H1 (cell line): ENCODE results near the gene UBN1. TPM values are rescaled to one million over a fixed set of nuclear protein-coding genes. Genes with fewer than 3 reads are reported as not detected.

Source experiments
- ASH2L ChIP-seq: fragments of 200-600, 300-600 bp; sonication (generic); IDR thresholded peaks from one replicate; pipeline ENCODE4 v1.7.1; 2017; ENCODE audit warnings: low read length
- CHD2 ChIP-seq: IDR thresholded peaks from 2 replicates; pipeline ENCODE4 v1.6.1; 2012; ENCODE audit warnings: low read length, improper control_type of control experiment
- CREB1 ChIP-seq: IDR thresholded peaks from 2 replicates; pipeline ENCODE4 v1.6.1; 2012; ENCODE audit warnings: inconsistent platforms
- EGR1 ChIP-seq: IDR thresholded peaks from 2 replicates; pipeline ENCODE4 v1.6.1; 2011; ENCODE audit warnings: low read depth, low read length, borderline replicate concordance
- FOSL1 ChIP-seq: IDR thresholded peaks from 2 replicates; pipeline ENCODE4 v1.6.1; 2011; ENCODE audit warnings: mild to moderate bottlenecking, low read depth, low read length, moderate library complexity; ENCODE audit not compliant: insufficient read depth
- JUN ChIP-seq: IDR thresholded peaks from 2 replicates; pipeline ENCODE4 v1.6.1; 2011; ENCODE audit warnings: low read depth, mild to moderate bottlenecking, improper control_type of control experiment, low read length
- KDM1A ChIP-seq: fragments of 200-600, 300-600 bp; sonication (generic); IDR thresholded peaks from 2 replicates; pipeline ENCODE4 v1.7.1; 2016; ENCODE audit warnings: mild to moderate bottlenecking, low read length, borderline replicate concordance
- KDM4A ChIP-seq: IDR thresholded peaks from one replicate; pipeline ENCODE4 v1.7.1; 2012; ENCODE audit warnings: low read depth, mild to moderate bottlenecking, moderate library complexity, low read length, inconsistent platforms; ENCODE audit not compliant: severe bottlenecking
- NANOG ChIP-seq: IDR thresholded peaks from 2 replicates; pipeline ENCODE4 v1.6.1; 2011; ENCODE audit warnings: low read length, low read depth, mild to moderate bottlenecking, inconsistent platforms; ENCODE audit not compliant: insufficient read depth, poor library complexity, severe bottlenecking
- NRF1 ChIP-seq: IDR thresholded peaks from 2 replicates; pipeline ENCODE4 v1.6.1; 2011; ENCODE audit warnings: mild to moderate bottlenecking, low read depth, low read length, improper control_type of control experiment
- PHF8 ChIP-seq: fragments of 200-600 bp; sonication (generic); conservative IDR thresholded peaks from 2 replicates; pipeline ENCODE4 v1.7.1; 2012; ENCODE audit warnings: low read depth, mild to moderate bottlenecking, inconsistent platforms, low read length, moderate library complexity
- POLR2A ChIP-seq, 2 experiments: IDR thresholded peaks; 1 replicate in 1 of 2; 2 replicates in 1 of 2; pipeline ENCODE4 v1.6.1; 2011; ENCODE audit warnings: low read depth in 2 of 2, low read length in 2 of 2, mild to moderate bottlenecking in 2 of 2; ENCODE audit errors: control extremely low read depth in 1 of 2
- POU5F1 ChIP-seq: IDR thresholded peaks from 2 replicates; pipeline ENCODE4 v1.6.1; 2011; ENCODE audit warnings: low read depth, mild to moderate bottlenecking, low read length, moderate library complexity
- RAD21 ChIP-seq, 2 experiments: IDR thresholded peaks in 1 of 2; conservative IDR thresholded peaks in 1 of 2; 2 replicates each; pipeline ENCODE4 v1.6.1; 2011; ENCODE audit warnings: low read depth in 2 of 2, low read length in 2 of 2, improper control_type of control experiment in 1 of 2, inconsistent platforms in 1 of 2, mild to moderate bottlenecking in 1 of 2, moderate library complexity in 1 of 2
- RBBP5 ChIP-seq: IDR thresholded peaks from 2 replicates; pipeline ENCODE4 v1.7.1; 2012; ENCODE audit warnings: low read depth, mild to moderate bottlenecking, inconsistent platforms, low read length, moderate library complexity, borderline replicate concordance
- SIN3A ChIP-seq, 2 experiments: IDR thresholded peaks in 1 of 2; conservative IDR thresholded peaks in 1 of 2; 2 replicates each; pipeline ENCODE4 v1.6.1; 2011 to 2012; ENCODE audit warnings: low read length in 2 of 2, improper control_type of control experiment in 1 of 2, low read depth in 1 of 2, mild to moderate bottlenecking in 1 of 2
- SIX5 ChIP-seq: IDR thresholded peaks from 2 replicates; pipeline ENCODE4 v1.6.1; 2011; ENCODE audit warnings: mild to moderate bottlenecking, low read depth, low read length
- SP1 ChIP-seq: IDR thresholded peaks from 2 replicates; pipeline ENCODE4 v1.6.1; 2011; ENCODE audit warnings: low read depth, low read length
- SRF ChIP-seq: IDR thresholded peaks from 2 replicates; pipeline ENCODE4 v1.6.1; 2011; ENCODE audit warnings: mild to moderate bottlenecking, low read depth, low read length, moderate library complexity
- TEAD4 ChIP-seq: IDR thresholded peaks from 2 replicates; pipeline ENCODE4 v1.6.1; 2012; ENCODE audit warnings: low read depth, low read length, inconsistent platforms, mixed read lengths
- polyA plus RNA-seq, 7 experiments: library from polyadenylated mRNA; depleted of rRNA in 3 of 7; stranded (reverse) in 5 of 7; unstranded in 2 of 7; fragments of >200 nt in 5 of 7; fragments of 200-250 nt in 2 of 7; gene quantifications; 1 replicate in 5 of 7; 2 replicates in 1 of 7; 4 replicates in 1 of 7; pipeline versions ENCODE4 v1.2.1 to v1.2.3, GENCODE V29; 2011 to 2013; ENCODE audit warnings: missing spikeins in 2 of 7, mixed read lengths in 2 of 7
- total RNA-seq: library from RNA; stranded (reverse); fragmentation: NEBNext Ultra II Directional; extraction: Animal tissue kit (Norgen Biotek cat#: 25700); gene quantifications from 2 replicates; pipeline ENCODE4 v1.2.1, GENCODE V29; 2021
- TF ChIP-seq, protein P1 (sequence below): IDR thresholded peaks from 2 replicates; pipeline ENCODE4 v1.6.1; 2011; ENCODE audit warnings: low read length, improper control_type of control experiment
- TF ChIP-seq, protein P2 (sequence below): IDR thresholded peaks from 2 replicates; pipeline ENCODE4 v1.6.1; 2012; ENCODE audit warnings: inconsistent platforms

Gene UBN1
- total and polyA plus RNA-seq, 2 of the 8 experiments (the other 6 are each of a cell fraction or from before 2014, with no cell fraction given), result 16.2 to 37.0 TPM

DNA sequence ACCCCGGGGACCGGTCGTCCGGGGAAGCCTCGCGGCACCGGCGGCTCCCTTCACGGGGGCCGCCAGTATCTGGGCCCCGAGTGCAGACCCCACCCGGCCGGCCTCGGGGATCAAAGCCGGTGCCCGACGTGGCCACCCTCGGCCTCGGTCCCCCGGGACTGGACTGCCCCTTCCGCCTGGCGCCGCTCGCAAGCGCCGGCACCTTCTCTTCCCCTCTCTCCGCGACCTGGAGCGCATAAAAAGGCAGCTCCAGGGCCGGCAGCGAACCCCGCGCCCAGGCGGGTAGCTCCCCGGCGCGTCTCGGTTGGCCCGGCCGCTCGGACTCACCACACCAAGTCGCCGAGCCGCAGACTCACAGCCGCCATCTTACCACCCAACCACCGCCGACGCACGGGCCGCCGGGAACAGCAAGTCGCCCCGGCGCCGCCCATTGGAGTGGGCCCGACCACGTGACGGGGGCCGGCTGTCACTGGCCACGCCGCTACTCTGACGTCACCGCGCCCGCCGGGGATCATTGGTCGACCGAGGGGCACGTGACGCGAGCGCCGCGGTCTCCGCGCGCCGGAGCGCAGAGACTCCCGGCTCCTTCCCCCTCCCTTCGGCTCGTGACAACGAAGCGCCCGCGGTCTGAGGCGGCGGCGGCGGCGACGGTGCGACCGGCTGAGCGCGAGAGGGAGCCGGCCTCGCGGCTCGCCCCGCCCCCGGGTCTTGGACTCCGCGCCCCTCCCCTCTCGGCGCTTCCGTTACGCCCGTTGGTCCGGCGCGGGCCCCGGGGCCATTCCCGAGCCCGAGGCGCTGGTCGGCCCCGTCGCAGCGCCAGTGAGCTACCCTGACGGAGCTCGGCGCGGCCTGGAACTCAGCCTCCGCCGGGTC lies at the start of gene UBN1, which contains the start of gene GLYR1 (continued):
- TF ChIP-seq TEAD4 (peak; percentile 3; the same call in 1 of the 2 replicates), JUN (peak; percentile 42; the same call in 1 of the 2 replicates), NRF1 (no peak), PHF8 (peak; percentile 94), POLR2A (IDR thresholded peaks at IDR 0.05; ENCODE audit: control extremely low read depth in 1 of 2, low read depth in 2 of 2, low read length in 2 of 2) (peak; percentile 81 to 84), FOSL1 (0 out of 2 replicates have a peak, but pooled peaks have one; percentile 37), EGR1 (no peak; the same call in 1 of the 2 replicates), KDM4A (peak; percentile 5), KDM1A (no peak), RBBP5 (peak; percentile 96; the same call in 1 of the 2 replicates), CHD2 (peak; percentile 68), CREB1 (peak; percentile 93), SP1 (peak; percentile 62; the same call in 1 of the 2 replicates), POU5F1 (no peak), ASH2L (peak; percentile 73), NANOG (no peak), RAD21 (IDR thresholded peaks at IDR 0.05 in 1 of 2, conservative IDR thresholded peaks at IDR 0.05 in 1 of 2; ENCODE audit: low read depth in 2 of 2, low read length in 2 of 2) (no peak), SIN3A (conservative IDR thresholded peaks at IDR 0.05 in 1 of 2, IDR thresholded peaks at IDR 0.05 in 1 of 2; ENCODE audit: low read depth in 1 of 2, low read length in 2 of 2) (peak; percentile 7 to 84; a peak in 1 of 4 replicates), SRF (peak; percentile 40; the same call in 1 of the 2 replicates), SIX5 (no peak)
- TF ChIP-seq, protein P1, sequence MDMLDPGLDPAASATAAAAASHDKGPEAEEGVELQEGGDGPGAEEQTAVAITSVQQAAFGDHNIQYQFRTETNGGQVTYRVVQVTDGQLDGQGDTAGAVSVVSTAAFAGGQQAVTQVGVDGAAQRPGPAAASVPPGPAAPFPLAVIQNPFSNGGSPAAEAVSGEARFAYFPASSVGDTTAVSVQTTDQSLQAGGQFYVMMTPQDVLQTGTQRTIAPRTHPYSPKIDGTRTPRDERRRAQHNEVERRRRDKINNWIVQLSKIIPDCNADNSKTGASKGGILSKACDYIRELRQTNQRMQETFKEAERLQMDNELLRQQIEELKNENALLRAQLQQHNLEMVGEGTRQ, result peak; percentile 99
- TF ChIP-seq, protein P2, sequence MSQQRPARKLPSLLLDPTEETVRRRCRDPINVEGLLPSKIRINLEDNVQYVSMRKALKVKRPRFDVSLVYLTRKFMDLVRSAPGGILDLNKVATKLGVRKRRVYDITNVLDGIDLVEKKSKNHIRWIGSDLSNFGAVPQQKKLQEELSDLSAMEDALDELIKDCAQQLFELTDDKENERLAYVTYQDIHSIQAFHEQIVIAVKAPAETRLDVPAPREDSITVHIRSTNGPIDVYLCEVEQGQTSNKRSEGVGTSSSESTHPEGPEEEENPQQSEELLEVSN, result peak; percentile 42
